Fibroblast of lung (primary cell): ENCODE results near the gene TBC1D21. TPM values are rescaled to one million over a fixed set of nuclear protein-coding genes. Genes with fewer than 3 reads are reported as not detected.

Experiments
- DNase-seq, 2 donors: peaks; one replicate each; pipeline versions ENCODE4 v3.0.0 to v3.0.0-alpha.2; 2010; ENCODE audit warnings: low read depth in 2 of 2
- H2AFZ ChIP-seq: 2 replicates; pipeline ENCODE4 v1.5.1; 2012; ENCODE audit warnings: low read length, control low read depth, inconsistent platforms
- H3K27ac ChIP-seq: 2 replicates; pipeline ENCODE4 v1.5.1; 2011; ENCODE audit warnings: low read length, control low read depth; ENCODE audit not compliant: insufficient read depth
- H3K27me3 ChIP-seq: 2 replicates; pipeline ENCODE4 v1.5.1; 2011; ENCODE audit warnings: mild to moderate bottlenecking, low read length; ENCODE audit not compliant: control insufficient read depth, insufficient read depth
- H3K36me3 ChIP-seq: 2 replicates; pipeline ENCODE4 v1.5.1; 2011; ENCODE audit warnings: low read length; ENCODE audit not compliant: control insufficient read depth, insufficient read depth
- H3K4me1 ChIP-seq: 2 replicates; pipeline ENCODE4 v1.5.1; 2011; ENCODE audit warnings: low read length; ENCODE audit not compliant: control insufficient read depth, insufficient read depth; ENCODE audit errors: extremely low read depth
- H3K4me2 ChIP-seq: 2 replicates; pipeline ENCODE4 v1.5.1; 2011; ENCODE audit warnings: low read length, control low read depth; ENCODE audit not compliant: insufficient read depth; ENCODE audit errors: extremely low read depth
- H3K4me3 ChIP-seq, 4 experiments: fragments of 200-600 bp in 1 of 4; sonication (generic) in 1 of 4; replicated peaks in 1 of 4; 2 replicates each; pipeline ENCODE4 v1.5.1; 2011 to 2016; ENCODE audit warnings: low read length in 4 of 4, low read depth in 3 of 4, mild to moderate bottlenecking in 3 of 4, control low read depth in 2 of 4, inconsistent platforms in 1 of 4, mixed read lengths in 1 of 4; ENCODE audit not compliant: insufficient read depth in 1 of 4; ENCODE audit errors: control extremely low read depth in 1 of 4
- H3K79me2 ChIP-seq: 2 replicates; pipeline ENCODE4 v1.5.1; 2012; ENCODE audit warnings: mild to moderate bottlenecking, low read length, inconsistent platforms; ENCODE audit not compliant: control insufficient read depth, insufficient read depth
- H3K9ac ChIP-seq: 2 replicates; pipeline ENCODE4 v1.5.1; 2011; ENCODE audit warnings: mild to moderate bottlenecking, low read length, control low read depth; ENCODE audit not compliant: insufficient read depth
- H3K9me3 ChIP-seq: 2 replicates; pipeline ENCODE4 v1.5.1; 2012; ENCODE audit warnings: low read depth, low read length; ENCODE audit not compliant: control insufficient read depth, insufficient read depth
- H4K20me1 ChIP-seq: 2 replicates; pipeline ENCODE4 v1.5.1; 2011; ENCODE audit warnings: low read length; ENCODE audit not compliant: control insufficient read depth, insufficient read depth; ENCODE audit errors: extremely low read depth
- CTCF ChIP-seq, 2 donors: IDR thresholded peaks in 1 of 2; conservative IDR thresholded peaks in 1 of 2; 1 replicate in 1 of 2; 2 replicates in 1 of 2; pipeline ENCODE4 v1.5.1; 2011 to 2012; ENCODE audit warnings: low read length in 2 of 2, control low read depth in 1 of 2, inconsistent platforms in 1 of 2, low read depth in 1 of 2, mild to moderate bottlenecking in 1 of 2
- EZH2 ChIP-seq: IDR thresholded peaks from 2 replicates; pipeline ENCODE4 v1.5.1; 2012; ENCODE audit warnings: low read length, control low read depth, mild to moderate bottlenecking; ENCODE audit errors: missing control alignments
- polyA plus RNA-seq, 2 donors: library from polyadenylated mRNA; depleted of rRNA in 1 of 2; stranded (reverse) in 1 of 2; unstranded in 1 of 2; fragments of >200 nt; gene quantifications; 2 replicates each; pipeline ENCODE4 v1.2.1, GENCODE V29; 2011 to 2012; ENCODE audit warnings: missing spikeins in 1 of 2
- total RNA-seq: library from RNA; depleted of rRNA; stranded (reverse); fragments of >200 nt; gene quantifications from 2 replicates; pipeline ENCODE4 v1.2.1, GENCODE V29; 2014

The TBC1D21 gene
- total and polyA plus RNA-seq, 2 donors (not counting 1 experiment from before 2014, with no cell fraction given): not detected

GRCh38 chr15:73918784-73919183 lies 45.4 kb downstream of the TBC1D21 start:
- H3K27me3 ChIP-seq: no peaks in the 10 kb centered on the region
- TF ChIP-seq CTCF (conservative IDR thresholded peaks at IDR 0.05 in 1 of 2, IDR thresholded peaks at IDR 0.05 in 1 of 2; ENCODE audit: low read depth in 1 of 2, low read length in 2 of 2): no peak
- no peak for TF ChIP-seq EZH2
- peaks cover 28% of the 10 kb centered on the region for H3K4me1 ChIP-seq
- peaks cover 8% of the 10 kb centered on the region for H3K36me3 ChIP-seq
- no peaks in the 10 kb centered on the region for H3K9me3 ChIP-seq
- H4K20me1 ChIP-seq: no peaks in the 10 kb centered on the region
- H3K9ac ChIP-seq: no peak overlapping the region
- no peak overlapping the region for H3K4me2 ChIP-seq
- H3K79me2 ChIP-seq: peaks cover 14% of the 10 kb centered on the region
- no peak overlapping the region for H2AFZ ChIP-seq
- H3K4me3 ChIP-seq: no peak overlapping the region
- no peak overlapping the region for H3K27ac ChIP-seq
- peak in 1 of 2 donors; percentile 39 for DNase-seq

- Histone ChIP-seq H3K36me3 (peaks cover 8% of the 10 kb centered on the region), H3K27ac (no peak overlapping the region), H3K4me2 (no peak overlapping the region), H3K9me3 (no peaks in the 10 kb centered on the region), H3K4me3 (no peak overlapping the region), H2AFZ (no peak overlapping the region), H3K4me1 (peaks cover 37% of the 10 kb centered on the region), H3K79me2 (peaks cover 14% of the 10 kb centered on the region), H3K9ac (no peak overlapping the region), H3K27me3 (no peaks in the 10 kb centered on the region), H4K20me1 (no peaks in the 10 kb centered on the region)
- TF ChIP-seq EZH2 (no peak), CTCF (conservative IDR thresholded peaks at IDR 0.05 in 1 of 2, IDR thresholded peaks at IDR 0.05 in 1 of 2; ENCODE audit: low read depth in 1 of 2, low read length in 2 of 2) (no peak)
- DNase-seq: no peak
Measured at GRCh38 chr15:73919706-73920105, 46.3 kb downstream of the TBC1D21 start.

- Histone ChIP-seq H3K4me2 (peak overlapping the region; percentile 63), H3K9me3 (no peaks in the 10 kb centered on the region), H3K36me3 (peaks cover 8% of the 10 kb centered on the region), H3K9ac (no peak overlapping the region), H2AFZ (no peak overlapping the region), H3K79me2 (peaks cover 21% of the 10 kb centered on the region), H4K20me1 (no peaks in the 10 kb centered on the region), H3K27me3 (no peaks in the 10 kb centered on the region), H3K4me3 (no peak overlapping the region), H3K27ac (no peak overlapping the region), H3K4me1 (peaks cover 47% of the 10 kb centered on the region)
- no peak for TF ChIP-seq CTCF (conservative IDR thresholded peaks at IDR 0.05 in 1 of 2, IDR thresholded peaks at IDR 0.05 in 1 of 2; ENCODE audit: low read depth in 1 of 2, low read length in 2 of 2)
- DNase-seq: no peak
Measured at GRCh38 chr15:73921254-73921925, 48.0 kb downstream of the TBC1D21 start.
